Astrocyte of the cerebellum (primary cell): ENCODE data around the gene KIFC1.

Experiments used
- DNase-seq: peaks from one replicate; pipeline ENCODE4 v3.0.0-alpha.2; 2011; ENCODE audit warnings: low read depth
- H3K4me3 ChIP-seq: 2 replicates; pipeline ENCODE4 v1.5.1; 2011; ENCODE audit warnings: mild to moderate bottlenecking, low read depth, low read length, moderate library complexity
- CTCF ChIP-seq: IDR thresholded peaks from 2 replicates; pipeline ENCODE4 v1.5.1; 2012; ENCODE audit warnings: low read length, low read depth, moderate library complexity, mild to moderate bottlenecking; ENCODE audit errors: missing control alignments
- in situ Hi-C: cut with HindIII; loops from 2 replicates; pipeline ENCODE4 v1.10.0; 2017; ENCODE audit warnings: low sequenced_read_pairs

KIFC1 gene

GRCh38 chr6:33440649-33441309 is 49.2 kb downstream of the KIFC1 start:
- no peak for TF ChIP-seq CTCF
- no peak overlapping the region for H3K4me3 ChIP-seq
- DNase-seq, result no peak
- in situ Hi-C loops, result no loop called here

- no peak for TF ChIP-seq CTCF
- no peak overlapping the region for H3K4me3 ChIP-seq
- DNase-seq, result no peak
- in situ Hi-C loops, result no loop called here
Measured at GRCh38 chr6:33441457-33441856, 49.8 kb downstream of the KIFC1 start.

- no peak overlapping the region for H3K4me3 ChIP-seq
- in situ Hi-C loops, result no loop called here
- no peak for DNase-seq
- TF ChIP-seq CTCF, result no peak
Measured at GRCh38 chr6:33442283-33442682, 50.7 kb downstream of the KIFC1 start.

- TF ChIP-seq CTCF, result no peak
- DNase-seq, result no peak
- in situ Hi-C loops, result no loop called here
Measured at GRCh38 chr6:33443025-33443424, 51.4 kb downstream of the KIFC1 start.

GRCh38 chr6:33443619-33444504 is 52.2 kb downstream of the KIFC1 start:
- DNase-seq, result no peak
- no peak for TF ChIP-seq CTCF
- H3K4me3 ChIP-seq, result no peak overlapping the region
- in situ Hi-C loops, result no loop called here

More at GRCh38 chr6:33443025-33443424, 51.4 kb downstream of the KIFC1 start:
- no peak overlapping the region for H3K4me3 ChIP-seq

- no peak for TF ChIP-seq CTCF
- DNase-seq, result no peak
- in situ Hi-C loops, result no loop called here
- no peak overlapping the region for H3K4me3 ChIP-seq
Measured at GRCh38 chr6:33445119-33445603, 53.5 kb downstream of the KIFC1 start.
